ENCODE data around the gene S100A6. TPM values are rescaled to one million over a fixed set of nuclear protein-coding genes. Genes with fewer than 3 reads are reported as not detected.

Gene S100A6
- total and polyA plus RNA-seq, 4 donors = 165 to 10,136 (median 2,002) TPM

- peaks cover 0 to 31% (median 0%) of the 10 kb centered on the region in 5 donors for H3K4me1 ChIP-seq (ENCODE audit: control insufficient read depth in 5 of 5, insufficient read depth in 5 of 5, low read length in 5 of 5)
- whole genome bisulfite sequencing, 2 donors = 31 to 42% methylated on average over 2 of the region's 2 CpGs
- peak overlapping the region in 1 of 2 donors; percentile 37 for H3K27ac ChIP-seq (ENCODE audit: low read depth in 1 of 2, low read length in 1 of 2)
- H3K9me3 ChIP-seq (ENCODE audit: control insufficient read depth in 4 of 4, insufficient read depth in 3 of 4, low read length in 3 of 4) = no peaks in the 10 kb centered on the region
- peak in 2 of 3 donors; percentile 20 to 40 for DNase-seq
- H3K36me3 ChIP-seq (ENCODE audit: control insufficient read depth in 4 of 4, insufficient read depth in 4 of 4, low read length in 4 of 4) = no peaks in the 10 kb centered on the region
- H3K4me3 ChIP-seq = no peak overlapping the region
- H3K27me3 ChIP-seq (ENCODE audit: control insufficient read depth in 3 of 3, insufficient read depth in 3 of 3, low read length in 2 of 3) = no peaks in the 10 kb centered on the region
- no peak for ATAC-seq (ENCODE audit: insufficient read depth, low FRiP score)
- no peak overlapping the region for H3K9ac ChIP-seq (ENCODE audit: insufficient read depth in 1 of 2, low read length in 2 of 2)
- no peak for TF ChIP-seq CTCF (IDR thresholded peaks at IDR 0.05; ENCODE audit: control extremely low read depth, extremely low read depth)
These were observed 18.2 kb upstream of the S100A6 start for GRCh38 chr1:153553830-153554541.

- no peak for ATAC-seq (ENCODE audit: insufficient read depth, low FRiP score)
- H3K36me3 ChIP-seq (ENCODE audit: control insufficient read depth in 4 of 4, insufficient read depth in 4 of 4, low read length in 4 of 4) = no peaks in the 10 kb centered on the region
- TF ChIP-seq CTCF (IDR thresholded peaks at IDR 0.05; ENCODE audit: control extremely low read depth, extremely low read depth) = no peak
- no peak overlapping the region for H3K9ac ChIP-seq (ENCODE audit: insufficient read depth in 1 of 2, low read length in 2 of 2)
- H3K9me3 ChIP-seq (ENCODE audit: control insufficient read depth in 4 of 4, insufficient read depth in 3 of 4, low read length in 3 of 4) = no peaks in the 10 kb centered on the region
- WGBS, 2 donors = 95 to 97% methylated on average over 12 of the region's 12 CpGs
- no peak for DNase-seq
- H3K4me1 ChIP-seq (ENCODE audit: control insufficient read depth in 5 of 5, insufficient read depth in 5 of 5, low read length in 5 of 5) = peaks cover 0 to 40% (median 0%) of the 10 kb centered on the region in 5 donors
- H3K27ac ChIP-seq (ENCODE audit: low read depth in 1 of 2, low read length in 1 of 2) = peak overlapping the region in 1 of 2 donors; percentile 37
- no peaks in the 10 kb centered on the region for H3K27me3 ChIP-seq (ENCODE audit: control insufficient read depth in 3 of 3, insufficient read depth in 3 of 3, low read length in 2 of 3)
- no peak overlapping the region for H3K4me3 ChIP-seq
These were observed 17.3 kb upstream of the S100A6 start for GRCh38 chr1:153553096-153553495.

GRCh38 chr1:153552335-153552734 is 16.5 kb upstream of the S100A6 start:
- H3K27ac ChIP-seq (ENCODE audit: low read depth in 1 of 2, low read length in 1 of 2) = no peak overlapping the region

More at GRCh38 chr1:153552335-153552734, 16.5 kb upstream of the S100A6 start:
- no peaks in the 10 kb centered on the region for H3K27me3 ChIP-seq (ENCODE audit: control insufficient read depth in 3 of 3, insufficient read depth in 3 of 3, low read length in 2 of 3)
- H3K9ac ChIP-seq (ENCODE audit: insufficient read depth in 1 of 2, low read length in 2 of 2) = no peak overlapping the region
- ATAC-seq (ENCODE audit: insufficient read depth, low FRiP score) = no peak
- no peak for TF ChIP-seq CTCF (IDR thresholded peaks at IDR 0.05; ENCODE audit: control extremely low read depth, extremely low read depth)
- H3K36me3 ChIP-seq (ENCODE audit: control insufficient read depth in 4 of 4, insufficient read depth in 4 of 4, low read length in 4 of 4) = no peaks in the 10 kb centered on the region
- no peaks in the 10 kb centered on the region for H3K9me3 ChIP-seq (ENCODE audit: control insufficient read depth in 4 of 4, insufficient read depth in 3 of 4, low read length in 3 of 4)
- no peak for DNase-seq
- H3K4me1 ChIP-seq (ENCODE audit: control insufficient read depth in 5 of 5, insufficient read depth in 5 of 5, low read length in 5 of 5) = peaks cover 0 to 45% (median 0%) of the 10 kb centered on the region in 5 donors
- H3K4me3 ChIP-seq = no peak overlapping the region
- 86 to 88% methylated on average over 8 of the region's 8 CpGs for WGBS, 2 donors
